HL-60/S4 treated with phorbol 12-myristate 13-acetate at 8.2 ng/mL for 4 days and 3 days (cell line): ENCODE measurements around the gene C11orf91.
"Not testable (repeated sequence)": the region's sequence is repeated elsewhere in the genome, so short reads cannot be mapped to it uniquely, and the experiment has no call there.

Experiments used
- in situ Hi-C: fragments of 300-500 bp; cut with MboI; formaldehyde crosslinking; loops from 2 replicates; pipeline ENCODE4 v1.15.0; 2022; ENCODE audit warnings: low sequenced_read_pairs

C11orf91 gene

GRCh38 chr11:33698921-33699320, 1.7 kb downstream of the C11orf91 start:
- in situ Hi-C loops = no loop called here

GRCh38 chr11:33697997-33698396, 2.6 kb downstream of the C11orf91 start:
- in situ Hi-C loops = no loop called here

- in situ Hi-C loops = no loop called here
These were observed 3.5 kb downstream of the C11orf91 start for GRCh38 chr11:33696931-33697638.

GRCh38 chr11:33696411-33696810, 4.2 kb downstream of the C11orf91 start:
- in situ Hi-C loops = no loop called here

- in situ Hi-C loops = no loop called here
These were observed 5.5 kb downstream of the C11orf91 start for GRCh38 chr11:33695051-33695566.

- in situ Hi-C loops = no loop called here
These were observed 6.1 kb downstream of the C11orf91 start for GRCh38 chr11:33694346-33695050.

- in situ Hi-C loops = no loop called here
These were observed 8.1 kb downstream of the C11orf91 start for GRCh38 chr11:33692541-33692940.

GRCh38 chr11:33692013-33692504, 8.6 kb downstream of the C11orf91 start:
- in situ Hi-C loops = no loop called here

GRCh38 chr11:33691066-33691864, 9.4 kb downstream of the C11orf91 start:
- in situ Hi-C loops = no loop called here

GRCh38 chr11:33690290-33691065, 10.1 kb downstream of the C11orf91 start:
- in situ Hi-C loops = no loop called here

GRCh38 chr11:33689501-33689900, 11.1 kb downstream of the C11orf91 start:
- in situ Hi-C loops = no loop called here

GRCh38 chr11:33689085-33689484, 11.5 kb downstream of the C11orf91 start:
- in situ Hi-C loops = no loop called here

GRCh38 chr11:33687733-33688479, 12.7 kb downstream of the C11orf91 start:
- in situ Hi-C loops = no loop called here

GRCh38 chr11:33685082-33685481, 15.5 kb downstream of the C11orf91 start:
- in situ Hi-C loops = no loop called here

GRCh38 chr11:33684003-33684706, 16.5 kb downstream of the C11orf91 start:
- in situ Hi-C loops = no loop called here

GRCh38 chr11:33682446-33682845, 18.2 kb downstream of the C11orf91 start:
- in situ Hi-C loops = no loop called here

GRCh38 chr11:33682019-33682418, 18.6 kb downstream of the C11orf91 start:
- in situ Hi-C loops = no loop called here

- in situ Hi-C loops = not testable (repeated sequence)
These were observed 22.0 kb downstream of the C11orf91 start for GRCh38 chr11:33678616-33679015.
